ENCODE measurements around the gene EBLN1. TPM values are rescaled to one million over a fixed set of nuclear protein-coding genes. Genes with fewer than 3 reads are reported as not detected.

The EBLN1 gene
- total RNA-seq, 1 experiment from 2014 or later, result not detected

- no peaks in the 10 kb centered on the region for H3K9me3 ChIP-seq (ENCODE audit: control insufficient read depth, low read depth, low read length)
- H3K4me2 ChIP-seq (ENCODE audit: insufficient read depth, insufficient read length, low read length), result no peak overlapping the region
- no peak overlapping the region for H3K4me3 Mint-ChIP-seq
- no peaks in the 10 kb centered on the region for H3K23me2 ChIP-seq (ENCODE audit: insufficient read length, low read depth, low read length, poor library complexity, severe bottlenecking)
- H3K4me1 Mint-ChIP-seq, result peaks cover 5 to 6% of the 10 kb centered on the region in 2 experiments
- H2AK5ac ChIP-seq (ENCODE audit: insufficient read length, low read length), result no peak overlapping the region
- H2BK5ac ChIP-seq (ENCODE audit: insufficient read length, low read length), result no peak overlapping the region
- no peak overlapping the region for H4K8ac ChIP-seq (replicated peaks; ENCODE audit: insufficient read length, low read depth, low read length)
- H2BK12ac ChIP-seq (ENCODE audit: insufficient read length, low read depth, low read length), result no peak overlapping the region
- no peak overlapping the region for H3K9ac ChIP-seq (ENCODE audit: extremely low read depth, insufficient read length, low read length)
- H3K9me3 Mint-ChIP-seq, result peaks cover 2 to 3% of the 10 kb centered on the region in 2 experiments; a peak in 3 of 5 replicates
- H3K36me3 Mint-ChIP-seq (ENCODE audit: insufficient read depth in 1 of 3, low read depth in 3 of 3), result peaks cover 0 to 6% (median 0%) of the 10 kb centered on the region in 3 experiments; a peak in 2 of 7 replicates
- H3K27me3 ChIP-seq (ENCODE audit: insufficient read depth, low read length), result no peaks in the 10 kb centered on the region
- no peaks in the 10 kb centered on the region for H3K27me3 Mint-ChIP-seq (ENCODE audit: low read depth)
- WGBS (ENCODE audit: extremely low coverage, insufficient read length, low lambda C conversion rate), result no CpG with 5 or more reads among the region's 4 CpGs
- no peak overlapping the region for H4K91ac ChIP-seq (ENCODE audit: insufficient read length, low read depth, low read length)
- H3K4me1 ChIP-seq (ENCODE audit: insufficient read depth, low read length), result no peaks in the 10 kb centered on the region
- H3K18ac ChIP-seq (ENCODE audit: insufficient read length, low read depth, low read length), result no peak overlapping the region
- no peak overlapping the region for H4K5ac ChIP-seq (ENCODE audit: insufficient read length, low read depth, low read length)
- DNase-seq, result no peak
- H3K4ac ChIP-seq (ENCODE audit: low read depth, low read length), result no peak overlapping the region
- no peaks in the 10 kb centered on the region for H4K20me1 ChIP-seq (ENCODE audit: control insufficient read depth, insufficient read depth, insufficient read length)
- no peaks in the 10 kb centered on the region for H3K79me1 ChIP-seq (ENCODE audit: insufficient read depth, low read depth, low read length, poor library complexity, severe bottlenecking)
- H2BK20ac ChIP-seq (ENCODE audit: low read depth, low read length, poor library complexity, severe bottlenecking), result no peak overlapping the region
- no peak overlapping the region for H2BK120ac ChIP-seq (ENCODE audit: low read depth, low read length, poor library complexity, severe bottlenecking)
- no peak overlapping the region for H3K27ac Mint-ChIP-seq
- no peak overlapping the region for H3K23ac ChIP-seq (ENCODE audit: insufficient read length, low read depth, low read length)
- no peak overlapping the region for H3K56ac ChIP-seq (ENCODE audit: insufficient read length, low read depth, low read length)
- no peak overlapping the region for H2AFZ ChIP-seq (ENCODE audit: low read length)
- TF ChIP-seq CTCF (conservative IDR thresholded peaks at IDR 0.05), result no peak
- no peak overlapping the region for H2BK15ac ChIP-seq (ENCODE audit: low read depth, low read length)
- no peak overlapping the region for H3K14ac ChIP-seq (ENCODE audit: insufficient read depth, low read length)
- no peaks in the 10 kb centered on the region for H3K79me2 ChIP-seq (ENCODE audit: insufficient read depth, low read length)
- H3T11ph ChIP-seq (ENCODE audit: low read length), result no peak overlapping the region
- H3K27ac ChIP-seq (ENCODE audit: insufficient read length, low read depth, low read length), result no peak overlapping the region
Measured at GRCh38 chr10:22185586-22185985, 32.2 kb downstream of the EBLN1 start.

Data from H9 (cell line).